Astrocyte (in vitro differentiated cells and primary cell): ENCODE results near the gene HEATR5A.

Experiments used
- EZH2 ChIP-seq: IDR thresholded peaks from 2 replicates; pipeline ENCODE4 v1.6.1; 2012; ENCODE audit warnings: mild to moderate bottlenecking, low read length, inconsistent platforms; ENCODE audit not compliant: insufficient read depth
- TF ChIP-seq, protein P1 (sequence below): IDR thresholded peaks from 2 replicates; pipeline ENCODE4 v1.5.1; 2011; ENCODE audit warnings: low read depth, mild to moderate bottlenecking, inconsistent platforms, low read length, moderate library complexity; ENCODE audit not compliant: insufficient read depth

DNA sequence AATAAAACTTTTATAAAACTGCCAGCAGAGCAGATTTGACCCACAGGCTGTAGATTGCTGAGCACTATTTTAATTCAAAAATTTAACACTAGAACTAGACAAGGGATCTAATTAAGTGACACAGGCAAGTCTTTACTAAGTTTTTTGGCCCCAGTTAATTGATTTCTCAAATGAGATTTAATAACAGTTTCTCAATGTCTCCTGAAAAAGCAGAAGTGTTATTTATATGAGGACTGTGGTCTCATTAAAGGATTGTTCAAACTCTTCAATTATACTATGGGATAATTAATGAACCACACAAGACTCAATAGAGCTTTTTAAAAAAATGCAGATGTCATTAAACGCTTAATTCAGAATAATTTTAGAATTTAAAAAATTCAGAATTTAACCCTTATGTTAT, 1.9 kb downstream of the HEATR5A start:
- TF ChIP-seq, protein P1, sequence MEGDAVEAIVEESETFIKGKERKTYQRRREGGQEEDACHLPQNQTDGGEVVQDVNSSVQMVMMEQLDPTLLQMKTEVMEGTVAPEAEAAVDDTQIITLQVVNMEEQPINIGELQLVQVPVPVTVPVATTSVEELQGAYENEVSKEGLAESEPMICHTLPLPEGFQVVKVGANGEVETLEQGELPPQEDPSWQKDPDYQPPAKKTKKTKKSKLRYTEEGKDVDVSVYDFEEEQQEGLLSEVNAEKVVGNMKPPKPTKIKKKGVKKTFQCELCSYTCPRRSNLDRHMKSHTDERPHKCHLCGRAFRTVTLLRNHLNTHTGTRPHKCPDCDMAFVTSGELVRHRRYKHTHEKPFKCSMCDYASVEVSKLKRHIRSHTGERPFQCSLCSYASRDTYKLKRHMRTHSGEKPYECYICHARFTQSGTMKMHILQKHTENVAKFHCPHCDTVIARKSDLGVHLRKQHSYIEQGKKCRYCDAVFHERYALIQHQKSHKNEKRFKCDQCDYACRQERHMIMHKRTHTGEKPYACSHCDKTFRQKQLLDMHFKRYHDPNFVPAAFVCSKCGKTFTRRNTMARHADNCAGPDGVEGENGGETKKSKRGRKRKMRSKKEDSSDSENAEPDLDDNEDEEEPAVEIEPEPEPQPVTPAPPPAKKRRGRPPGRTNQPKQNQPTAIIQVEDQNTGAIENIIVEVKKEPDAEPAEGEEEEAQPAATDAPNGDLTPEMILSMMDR, result no peak
- TF ChIP-seq EZH2, result no peak
